A549 treated with CORT108297 at 1 μM for 4 hours (cell line): ENCODE results near the gene CEACAM5. TPM values are rescaled to one million over a fixed set of nuclear protein-coding genes. Genes with fewer than 3 reads are reported as not detected.

Experiments used
- total RNA-seq: library from RNA; stranded (reverse); fragments of 200-300 nt; extraction: Qiagen RNA extraction; gene quantifications from 5 replicates; pipeline ENCODE4 v1.2.3, GENCODE V29; 2022

CEACAM5 gene
- total RNA-seq = 1.8 to 2.1 TPM (median 2.1 TPM) in 5 replicates

DNA sequence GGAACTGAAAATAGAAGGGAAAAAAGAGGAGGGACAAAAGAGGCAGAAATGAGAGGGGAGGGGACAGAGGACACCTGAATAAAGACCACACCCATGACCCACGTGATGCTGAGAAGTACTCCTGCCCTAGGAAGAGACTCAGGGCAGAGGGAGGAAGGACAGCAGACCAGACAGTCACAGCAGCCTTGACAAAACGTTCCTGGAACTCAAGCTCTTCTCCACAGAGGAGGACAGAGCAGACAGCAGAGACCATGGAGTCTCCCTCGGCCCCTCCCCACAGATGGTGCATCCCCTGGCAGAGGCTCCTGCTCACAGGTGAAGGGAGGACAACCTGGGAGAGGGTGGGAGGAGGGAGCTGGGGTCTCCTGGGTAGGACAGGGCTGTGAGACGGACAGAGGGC, at the start of gene CEACAM5:
CEACAM5 (plus strand) TSS at position 146 of the 400 bp plus-strand sequence; CDS start at position 252, 106 bp downstream.

DNA sequence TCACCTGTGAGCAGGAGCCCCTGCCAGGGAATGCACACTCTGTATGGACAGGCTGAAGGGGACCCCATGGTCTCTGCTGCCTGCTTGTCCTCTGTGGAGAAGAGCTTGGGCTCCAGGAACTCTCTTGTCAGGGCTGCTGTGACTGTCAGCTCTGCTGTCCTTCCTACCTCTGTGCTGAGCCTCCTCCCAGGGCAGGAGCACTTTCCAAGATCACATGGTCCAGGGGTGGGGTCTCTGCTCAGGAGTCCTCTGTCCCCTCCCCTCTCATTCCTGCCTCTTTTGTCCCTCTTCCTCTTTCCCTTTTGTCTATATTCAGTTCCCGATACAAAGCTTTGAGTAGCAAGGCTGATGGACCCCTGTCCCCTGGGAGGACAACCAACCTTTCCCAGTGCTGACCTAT, 20.3 kb upstream of the CEACAM5 start, which contains the start of gene CEACAM7:
CEACAM7 (minus strand) TSS at position 173 of the 400 bp plus-strand sequence; CDS start at position 68, 105 bp downstream.

DNA sequence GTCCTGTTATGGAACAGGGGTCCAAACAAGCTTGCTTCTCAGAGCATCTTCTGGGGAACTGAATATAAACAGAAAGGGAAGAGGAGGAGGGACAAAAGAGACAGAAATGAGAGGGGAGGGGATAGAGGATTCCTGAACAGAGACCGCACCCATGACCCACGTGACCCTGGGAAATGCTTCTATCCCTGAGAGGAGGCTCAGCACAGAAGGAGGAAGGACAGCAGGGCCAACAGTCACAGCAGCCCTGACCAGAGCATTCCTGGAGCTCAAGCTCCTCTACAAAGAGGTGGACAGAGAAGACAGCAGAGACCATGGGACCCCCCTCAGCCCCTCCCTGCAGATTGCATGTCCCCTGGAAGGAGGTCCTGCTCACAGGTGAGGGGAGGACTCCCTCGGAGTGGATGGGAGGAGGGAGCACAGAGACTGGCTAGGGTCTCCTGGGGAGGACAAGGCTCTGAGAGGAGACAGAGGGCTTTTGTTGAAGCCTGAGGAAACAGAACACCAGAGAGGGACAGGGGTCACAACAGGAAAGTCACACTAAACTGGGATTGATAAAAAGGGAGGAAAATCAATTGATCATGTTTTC, 47.0 kb downstream of the CEACAM5 start, which contains the start of gene CEACAM6:
CEACAM6 (plus strand) TSS at position 203 of the 586 bp plus-strand sequence; CDS start at position 312, 109 bp downstream.

Other genes with a start within 250 kb of the CEACAM5 start
- not detected in 5 replicates for gene CEACAM21, start 132.5 kb upstream of the CEACAM5 start, total RNA-seq
- not detected in 5 replicates for gene CEACAM4, start 81.6 kb upstream of the CEACAM5 start, total RNA-seq
- 0.10 to 0.22 TPM (median 0.12 TPM) in 3 of 5 replicates, not detected in the others for gene CEACAM7, start 20.4 kb upstream of the CEACAM5 start, total RNA-seq
- gene CEACAM6, start 46.9 kb downstream of the CEACAM5 start, total RNA-seq = 20.1 to 28.5 TPM (median 24.0 TPM) in 5 replicates
- gene CEACAM3, start 88.0 kb downstream of the CEACAM5 start, total RNA-seq = not detected in 5 replicates
- not detected in 5 replicates for gene LYPD4, start 136.1 kb downstream of the CEACAM5 start, total RNA-seq
- gene DMRTC2, start 136.4 kb downstream of the CEACAM5 start, total RNA-seq = not detected in 5 replicates
- 9,141 to 10,549 TPM (median 9,318 TPM) in 5 replicates for gene RPS19, start 151.6 kb downstream of the CEACAM5 start, total RNA-seq
- gene CD79A, start 168.7 kb downstream of the CEACAM5 start, total RNA-seq = 0.47 to 1.3 TPM (median 1.0 TPM) in 5 replicates
- 75.9 to 131 TPM (median 118 TPM) in 5 replicates for gene ARHGEF1, start 174.6 kb downstream of the CEACAM5 start, total RNA-seq
- 0.25 to 0.35 TPM (median 0.32 TPM) in 5 replicates for gene ERFL, start 219.8 kb downstream of the CEACAM5 start, total RNA-seq